GM18868 (cell line): ENCODE results near the gene PFKM.
"Not testable (repeated sequence)": the region's sequence is repeated elsewhere in the genome, so short reads cannot be mapped to it uniquely, and the experiment has no call there.

Source experiments
- ATAC-seq: cut with Tn5 transposase; IDR thresholded peaks from one replicate; pipeline ENCODE4 v1.9.1; 2021; ENCODE audit warnings: mild to moderate bottlenecking, moderate library complexity; ENCODE audit not compliant: unreplicated experiment

The PFKM gene

DNA sequence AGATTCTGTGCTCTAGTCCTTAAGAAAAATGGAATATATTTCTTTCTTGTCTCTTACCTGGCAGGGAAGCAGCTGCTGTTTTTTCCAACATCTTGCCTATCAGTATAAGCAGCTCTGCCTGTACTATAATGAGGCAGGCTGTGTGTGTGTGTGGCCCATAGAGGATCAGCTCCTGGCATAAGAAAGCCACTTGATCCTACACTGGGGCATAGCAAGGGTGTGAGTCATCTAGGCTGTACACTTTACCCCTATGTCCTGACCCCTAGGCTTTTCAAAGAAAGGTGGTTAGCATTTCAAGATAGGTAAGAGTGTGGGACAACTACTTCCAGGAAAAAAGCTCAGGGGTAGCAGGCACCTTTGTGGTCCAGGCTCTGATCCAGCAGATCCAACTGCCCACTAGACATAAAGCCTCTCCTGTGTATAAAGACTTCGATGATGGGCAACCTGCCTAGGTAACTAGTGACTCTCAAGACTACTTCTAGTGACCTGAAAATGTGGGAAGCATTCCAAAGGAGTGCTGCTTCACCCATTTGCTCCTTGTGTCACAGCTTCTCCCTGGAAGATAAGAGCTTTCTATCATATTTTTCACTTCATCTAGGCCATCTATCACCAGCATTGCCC is 8.4 kb upstream of the PFKM start:
- no peak for ATAC-seq

DNA sequence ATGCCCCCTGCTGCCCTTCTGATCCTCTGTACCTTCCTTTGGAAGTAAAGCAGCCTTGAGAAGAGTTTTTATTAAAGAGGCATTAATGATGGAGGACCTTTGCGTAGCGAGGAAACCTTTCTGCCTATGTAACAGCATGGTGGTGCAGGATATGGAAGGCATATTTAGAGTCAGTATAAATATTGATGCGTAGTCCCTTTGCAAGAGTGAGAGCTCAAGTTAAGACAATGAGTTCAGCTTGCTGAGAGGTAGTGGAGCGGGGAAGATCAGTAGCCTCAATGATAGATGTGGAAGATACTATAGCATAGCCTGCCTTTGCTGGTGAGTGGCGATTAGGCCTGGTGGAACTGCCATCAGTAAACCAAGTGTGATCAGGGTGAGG is 7.9 kb upstream of the PFKM start:
- not testable (repeated sequence) for ATAC-seq

- ATAC-seq = no peak
These were observed 3.2 kb upstream of the PFKM start for GRCh38 chr12:48115957-48116356.

GRCh38 chr12:48118284-48118871 is 786 bp upstream of the PFKM start:
- ATAC-seq = no peak

DNA sequence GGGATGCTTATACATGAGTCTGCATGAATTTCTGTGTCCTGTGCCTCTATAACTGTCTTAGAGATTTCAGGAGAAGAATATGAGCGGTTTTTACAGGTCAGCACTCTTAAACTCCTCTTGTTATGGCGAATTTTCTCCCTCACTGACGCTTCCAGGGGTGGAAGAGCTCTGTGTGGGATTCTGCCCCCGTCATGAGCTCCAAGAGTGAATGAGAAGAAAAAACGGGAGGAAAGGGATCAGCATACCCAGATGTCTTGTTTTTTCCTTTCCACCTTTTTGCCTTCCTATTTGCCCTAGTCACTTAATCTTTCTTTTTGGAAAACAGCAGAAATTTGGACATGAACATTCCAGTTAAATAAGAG is 651 bp downstream of the PFKM start:
- no peak for ATAC-seq

GRCh38 chr12:48121522-48121921 is 2.4 kb downstream of the PFKM start:
- ATAC-seq = no peak

DNA sequence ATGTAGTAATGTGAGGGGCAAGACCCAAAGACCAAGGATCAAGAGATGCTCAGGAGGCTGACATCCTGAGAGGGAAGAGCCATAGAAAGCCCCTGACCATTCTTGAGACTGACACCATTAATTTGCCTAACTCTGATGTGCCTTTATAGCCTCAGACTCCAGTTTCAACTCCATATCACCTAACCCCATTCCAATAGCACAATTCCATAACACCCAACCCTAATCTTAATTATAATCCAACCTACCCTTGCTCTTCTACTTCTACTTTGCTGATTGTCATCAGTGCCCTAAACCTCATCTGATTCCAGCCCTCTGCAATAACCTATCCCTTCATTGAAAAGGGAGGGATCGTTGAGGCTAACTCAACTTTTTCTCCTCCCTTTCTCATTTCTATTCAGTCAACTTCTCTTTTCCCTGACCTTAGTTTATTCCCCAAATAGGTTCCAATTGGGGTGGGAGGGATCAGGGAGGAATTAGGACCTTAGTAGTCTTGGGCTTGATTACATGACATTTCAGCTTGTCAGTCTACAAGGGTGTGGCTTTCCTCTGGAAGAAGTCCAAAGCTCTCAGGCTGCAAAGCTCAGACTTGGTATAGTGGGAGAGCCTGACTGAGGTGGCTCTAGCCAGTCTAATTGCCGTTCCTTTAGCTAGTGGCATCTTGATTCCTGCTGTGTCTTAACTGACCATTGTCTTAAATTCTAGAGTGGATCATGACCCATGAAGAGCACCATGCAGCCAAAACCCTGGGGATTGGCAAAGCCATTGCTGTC is 3.1 kb downstream of the PFKM start:
- no peak for ATAC-seq

DNA sequence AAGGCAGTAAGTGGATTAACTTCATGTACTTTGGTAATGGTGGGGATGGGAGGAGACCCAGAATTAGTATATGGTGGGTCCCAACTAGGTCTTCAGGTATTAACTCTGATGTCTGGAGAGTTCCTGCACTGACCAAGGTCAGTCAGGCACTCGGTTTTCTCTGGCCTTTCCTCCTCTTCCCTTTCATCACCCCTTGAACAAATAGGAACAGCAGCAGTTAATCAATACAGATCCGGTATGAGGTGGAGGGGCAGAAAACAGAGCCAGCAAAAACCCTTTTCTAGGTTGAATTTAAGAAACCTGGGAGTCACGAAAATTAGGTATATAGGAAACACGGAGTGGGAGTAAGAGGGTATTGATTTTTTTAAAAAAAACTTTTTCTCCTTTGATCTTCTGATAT is 4.0 kb downstream of the PFKM start:
- ATAC-seq = no peak

DNA sequence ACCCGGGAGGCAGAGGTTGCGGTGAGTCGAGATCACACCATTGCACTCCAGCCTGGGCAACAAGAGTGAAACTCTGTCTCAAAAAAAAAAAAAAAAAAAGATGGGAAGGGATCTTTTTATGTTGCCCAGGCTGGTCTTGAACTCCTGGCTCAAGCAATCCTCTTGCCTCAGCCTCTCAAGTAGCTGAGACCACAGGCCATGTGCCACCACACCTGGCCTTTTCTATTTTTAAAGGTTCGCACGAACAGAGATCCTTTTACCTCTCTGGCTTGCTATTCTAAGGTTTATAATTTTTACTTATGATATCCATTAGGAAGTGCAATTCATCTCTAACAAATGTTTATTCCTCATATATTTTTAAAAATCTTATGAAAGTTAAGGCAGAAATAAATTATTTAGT is 6.4 kb downstream of the PFKM start:
- not testable (repeated sequence) for ATAC-seq

- no peak for ATAC-seq
These were observed 6.8 kb downstream of the PFKM start for GRCh38 chr12:48125985-48126384.

DNA sequence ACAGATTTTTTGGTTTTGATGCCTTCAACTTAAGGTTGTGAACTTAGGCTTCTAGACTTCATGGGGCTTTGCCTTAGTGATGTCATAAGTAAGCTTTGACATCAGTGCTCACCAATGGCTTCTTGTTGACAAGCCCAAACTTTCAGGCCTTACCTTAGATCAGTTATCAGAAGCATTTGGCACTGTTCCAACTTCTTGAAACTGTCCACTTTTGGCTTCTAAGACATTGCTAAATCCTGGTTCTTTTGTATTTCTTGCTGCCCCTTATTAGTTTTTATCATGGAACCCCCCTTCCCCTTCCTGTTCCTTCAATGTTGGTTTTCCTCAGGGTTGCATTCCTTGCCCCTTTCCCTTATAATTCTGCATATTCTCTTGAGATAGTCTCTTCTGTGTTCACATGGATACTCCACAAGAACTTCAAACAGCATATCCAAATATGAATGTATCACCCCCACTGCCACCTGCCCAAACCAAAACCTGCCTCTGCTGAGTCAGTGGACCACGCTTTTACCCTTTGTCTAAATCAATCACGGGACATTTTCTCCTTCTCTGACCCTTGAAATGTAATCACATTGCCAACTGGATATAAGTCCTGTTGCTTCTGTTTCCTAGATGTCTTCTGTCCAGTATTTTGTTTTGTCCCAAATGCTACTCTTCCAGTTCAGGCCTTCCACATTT is 7.9 kb downstream of the PFKM start:
- no peak for ATAC-seq

DNA sequence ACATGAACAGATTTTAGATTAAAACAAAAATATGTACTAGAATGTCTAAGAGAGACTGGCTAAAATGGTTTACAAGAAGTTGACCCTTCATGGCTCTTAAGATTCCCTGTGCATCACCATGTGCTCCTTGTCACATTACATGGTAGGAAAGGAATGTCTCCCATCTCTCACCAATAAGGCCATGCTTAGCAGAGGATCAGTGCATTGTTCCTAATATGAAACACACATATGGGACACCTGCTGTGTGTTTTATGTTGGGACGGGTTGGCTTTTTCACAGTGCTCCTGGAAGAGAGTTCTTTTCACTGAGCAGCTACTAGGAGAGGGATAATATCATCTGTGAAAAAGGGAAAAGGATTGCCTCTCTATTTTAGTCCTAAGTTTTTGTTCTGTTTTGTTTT is 9.6 kb downstream of the PFKM start:
- ATAC-seq = no peak

- no peak for ATAC-seq
These were observed 10.2 kb downstream of the PFKM start for GRCh38 chr12:48129376-48129775.

DNA sequence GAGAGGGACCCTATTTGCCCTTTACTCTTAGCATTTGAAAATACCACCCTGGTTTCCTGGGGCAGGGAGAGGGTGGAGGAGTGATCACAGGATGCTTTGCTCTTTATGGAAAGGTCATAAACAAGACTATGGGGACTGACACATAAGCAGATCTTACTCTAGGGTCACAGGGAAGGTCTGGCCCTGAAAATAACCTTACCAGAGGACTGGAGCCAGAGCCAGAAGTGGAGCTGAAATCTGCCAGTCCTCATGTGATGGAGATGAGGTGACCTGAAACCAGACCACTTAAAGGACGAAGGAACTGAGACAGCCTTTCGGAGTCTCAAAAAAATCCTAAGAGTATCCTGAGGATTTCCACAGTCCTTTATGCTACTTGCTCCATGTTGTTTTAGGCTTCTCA is 12.4 kb downstream of the PFKM start:
- no peak for ATAC-seq

DNA sequence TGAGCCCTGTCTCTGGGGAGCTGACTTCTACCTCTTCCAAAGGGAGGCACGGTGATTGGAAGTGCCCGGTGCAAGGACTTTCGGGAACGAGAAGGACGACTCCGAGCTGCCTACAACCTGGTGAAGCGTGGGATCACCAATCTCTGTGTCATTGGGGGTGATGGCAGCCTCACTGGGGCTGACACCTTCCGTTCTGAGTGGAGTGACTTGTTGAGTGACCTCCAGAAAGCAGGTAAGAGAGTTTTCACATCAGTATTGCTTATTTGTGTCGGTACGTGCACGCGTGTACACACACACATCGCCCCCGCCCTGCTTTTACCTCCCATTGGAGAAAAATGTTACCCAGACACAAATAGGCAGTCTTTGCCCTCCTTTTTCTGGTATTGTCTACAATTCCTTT is 13.7 kb downstream of the PFKM start:
- no peak for ATAC-seq

- ATAC-seq = no peak
These were observed 15.9 kb downstream of the PFKM start for GRCh38 chr12:48135027-48135426.

DNA sequence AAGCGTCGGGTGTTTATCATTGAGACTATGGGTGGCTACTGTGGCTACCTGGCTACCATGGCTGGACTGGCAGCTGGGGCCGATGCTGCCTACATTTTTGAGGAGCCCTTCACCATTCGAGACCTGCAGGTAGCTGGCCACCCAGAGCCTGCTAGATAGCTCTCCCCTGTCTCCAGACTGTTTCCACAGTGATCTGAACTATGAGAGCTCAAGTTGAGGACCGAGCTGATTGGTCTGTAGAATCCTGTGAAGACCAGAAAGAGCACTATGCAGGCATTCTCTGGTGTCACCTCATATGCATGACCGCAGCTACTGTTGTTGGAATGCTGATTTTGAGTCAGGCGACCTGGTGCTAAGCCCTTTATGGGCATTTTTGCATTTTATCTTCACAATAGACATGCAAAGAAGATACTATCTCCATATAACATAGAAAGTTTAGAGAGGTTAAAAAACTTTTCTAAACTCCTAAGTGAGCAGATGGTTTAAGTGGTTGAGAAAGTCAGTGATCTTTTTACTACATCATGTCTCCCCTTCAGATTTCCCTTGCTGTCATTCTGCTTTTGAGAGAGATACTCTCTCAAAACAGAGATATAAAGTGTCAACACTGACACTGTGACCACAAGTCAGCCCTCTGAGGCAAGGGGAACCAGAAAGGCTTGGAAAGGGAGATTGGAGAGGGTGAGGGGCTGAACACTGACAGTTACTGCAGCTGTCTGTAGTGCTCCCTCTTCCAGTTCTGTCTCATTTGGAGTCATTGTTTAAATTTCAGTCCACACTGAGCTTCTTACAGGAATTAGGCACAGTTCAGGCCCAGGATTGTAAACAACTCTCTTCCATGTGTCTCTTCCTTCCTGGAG is 23.9 kb downstream of the PFKM start:
- ATAC-seq = no peak

DNA sequence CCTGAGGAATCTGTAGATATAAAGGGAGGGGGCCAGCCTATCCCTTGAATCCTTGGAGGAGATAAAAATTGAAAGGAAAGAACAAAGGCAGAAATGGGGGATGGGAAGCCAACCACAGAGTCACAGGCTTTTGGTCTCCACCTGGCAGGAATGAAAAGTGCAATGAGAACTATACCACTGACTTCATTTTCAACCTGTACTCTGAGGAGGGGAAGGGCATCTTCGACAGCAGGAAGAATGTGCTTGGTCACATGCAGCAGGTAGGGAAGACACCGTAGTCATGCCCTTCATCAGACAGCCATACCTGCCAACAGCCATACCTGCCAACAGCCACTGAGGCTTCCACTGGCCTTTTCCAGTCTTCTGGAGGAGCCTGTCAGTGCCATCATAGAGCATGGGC is 24.7 kb downstream of the PFKM start:
- no peak for ATAC-seq

DNA sequence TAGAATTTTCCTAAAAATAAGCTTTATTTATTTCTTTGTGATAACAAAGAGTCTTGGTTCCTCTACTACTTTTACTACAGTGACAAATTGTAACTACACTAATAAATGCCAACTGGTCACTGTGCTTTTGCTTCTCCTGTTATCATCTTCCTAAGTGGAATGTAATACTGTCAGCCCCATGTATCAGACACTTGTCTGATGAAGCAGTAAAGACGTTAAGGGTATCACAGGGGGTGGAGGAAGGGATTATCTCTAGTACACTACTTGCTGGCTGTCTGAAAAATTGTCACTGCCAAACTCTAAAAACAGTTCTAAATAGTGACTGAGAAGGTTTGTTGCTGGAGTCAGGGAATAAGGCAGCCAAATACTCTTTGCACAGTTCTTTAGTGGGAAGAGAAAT is 26.8 kb downstream of the PFKM start:
- no peak for ATAC-seq

GRCh38 chr12:48151103-48151771 is 32.1 kb downstream of the PFKM start:
- no peak for ATAC-seq
